GM23338 (cell line): Measurements from ENCODE around the gene INPP4B. TPM values are rescaled to one million over a fixed set of nuclear protein-coding genes. Genes with fewer than 3 reads are reported as not detected.

ENCODE experiments used
- ATAC-seq: fragments of 200-7000 bp; cut with Tn5 transposase; 3 replicates; pipeline ENCODE4 v1.9.1; 2020
- DNase-seq: peaks from one replicate; pipeline ENCODE4 v3.0.0-alpha.2; 2015; ENCODE audit warnings: low spot score
- H2AFZ ChIP-seq: fragments of 200-600 bp; sonication (generic); 2 replicates; pipeline ENCODE4 v1.8.0; 2016; ENCODE audit warnings: antibody characterized with exemption, mild to moderate bottlenecking, moderate library complexity
- H3F3A ChIP-seq: fragments of 200-600 bp; sonication (generic); replicated peaks from 2 replicates; pipeline ENCODE4 v1.8.0; 2017; ENCODE audit warnings: antibody characterized with exemption, mixed run types, low read depth
- H3K27ac ChIP-seq: fragments of 200-600 bp; sonication (generic); 2 replicates; pipeline ENCODE4 v1.6.1; 2016; ENCODE audit warnings: low read depth
- H3K27me3 ChIP-seq: fragments of 200-600 bp; sonication (generic); 2 replicates; pipeline ENCODE4 v1.8.0; 2016; ENCODE audit warnings: mild to moderate bottlenecking, mixed run types, moderate library complexity; ENCODE audit not compliant: insufficient read depth
- H3K36me3 ChIP-seq: fragments of 200-600 bp; sonication (generic); 2 replicates; pipeline ENCODE4 v1.8.0; 2016; ENCODE audit warnings: mild to moderate bottlenecking; ENCODE audit not compliant: insufficient read depth
- H3K4me1 ChIP-seq: fragments of 200-600 bp; sonication (generic); 2 replicates; pipeline ENCODE4 v1.8.0; 2016; ENCODE audit warnings: mild to moderate bottlenecking, moderate library complexity; ENCODE audit not compliant: insufficient read depth
- H3K4me2 ChIP-seq: fragments of 200-600 bp; sonication (generic); 2 replicates; pipeline ENCODE4 v1.7.1; 2017; ENCODE audit warnings: mixed run types
- H3K4me3 ChIP-seq: fragments of 200-600 bp; sonication (generic); 2 replicates; pipeline ENCODE4 v1.6.1; 2016; ENCODE audit warnings: mixed run types
- H3K79me2 ChIP-seq: fragments of 200-600 bp; sonication (generic); replicated peaks from 2 replicates; pipeline ENCODE4 v1.8.0; 2017; ENCODE audit warnings: mild to moderate bottlenecking; ENCODE audit not compliant: insufficient read depth
- H3K9me2 ChIP-seq: fragments of 200-600 bp; sonication (generic); 2 replicates; pipeline ENCODE4 v1.8.0; 2017; ENCODE audit not compliant: insufficient read depth
- H4K20me1 ChIP-seq: fragments of 200-600 bp; sonication (generic); replicated peaks from 2 replicates; pipeline ENCODE4 v1.8.0; 2017; ENCODE audit warnings: mild to moderate bottlenecking; ENCODE audit not compliant: insufficient read depth
- H3K27ac Mint-ChIP-seq: 2 replicates; pipeline ENCODE4 v1.8.0; 2020; ENCODE audit warnings: inconsistent platforms, mild to moderate bottlenecking, moderate library complexity, mixed read lengths
- H3K27me3 Mint-ChIP-seq: 3 replicates; pipeline ENCODE4 v1.8.0; 2022; ENCODE audit warnings: low read depth, mild to moderate bottlenecking, moderate library complexity, mixed read lengths, inconsistent platforms; ENCODE audit not compliant: insufficient read depth, poor library complexity
- H3K36me3 Mint-ChIP-seq: 3 replicates; pipeline ENCODE4 v1.8.0; 2021; ENCODE audit warnings: low read depth, mild to moderate bottlenecking, inconsistent platforms, moderate library complexity, mixed read lengths
- H3K4me1 Mint-ChIP-seq: 3 replicates; pipeline ENCODE4 v1.8.0; 2020; ENCODE audit warnings: mild to moderate bottlenecking, inconsistent platforms, mixed read lengths
- H3K4me3 Mint-ChIP-seq: 3 replicates; pipeline ENCODE4 v1.8.0; 2021; ENCODE audit warnings: moderate library complexity, mild to moderate bottlenecking, inconsistent platforms, mixed read lengths
- H3K9me3 Mint-ChIP-seq: 3 replicates; pipeline ENCODE4 v1.8.0; 2020; ENCODE audit warnings: moderate library complexity, mild to moderate bottlenecking, inconsistent platforms, mixed read lengths
- EZH2 ChIP-seq: fragments of 200-600 bp; sonication (generic); IDR thresholded peaks from one replicate; pipeline ENCODE4 v1.8.0; 2017; ENCODE audit warnings: antibody characterized with exemption, mild to moderate bottlenecking, low read depth; ENCODE audit not compliant: unreplicated experiment
- EZH2phosphoT487 ChIP-seq: fragments of 200-600 bp; sonication (generic); IDR thresholded peaks from one replicate; pipeline ENCODE4 v1.8.1; 2018; ENCODE audit warnings: antibody characterized with exemption; ENCODE audit not compliant: unreplicated experiment
- NANOG ChIP-seq: IDR thresholded peaks from 2 replicates; pipeline ENCODE4 v1.6.1; 2016; ENCODE audit warnings: antibody characterized with exemption, borderline replicate concordance
- POLR2AphosphoS5 ChIP-seq: IDR thresholded peaks from 2 replicates; pipeline ENCODE4 v1.6.1; 2016; ENCODE audit warnings: antibody characterized with exemption, low read depth
- ZNF114 ChIP-seq: fragments of 250-450 bp; sonication (Bioruptor Pico); IDR thresholded peaks from 2 replicates; pipeline ENCODE4 v1.5.0; 2020; ENCODE audit warnings: mild to moderate bottlenecking, moderate library complexity
- ZNF331 ChIP-seq: fragments of 250-450 bp; sonication (Bioruptor Pico); IDR thresholded peaks from 2 replicates; pipeline ENCODE4 v1.5.0; 2020; ENCODE audit warnings: low read depth, mild to moderate bottlenecking, moderate library complexity
- polyA plus RNA-seq: library from polyadenylated mRNA; unstranded; fragments of >200 nt; fragmentation: Nextera tagmentation; extraction: Ambion mirVana; gene quantifications from 2 replicates; pipeline ENCODE4 v1.2.1, GENCODE V29; 2016
- total RNA-seq: library from RNA; depleted of rRNA; stranded (reverse); fragments of >200 nt; shearing (Covaris generic); gene quantifications from 2 replicates; pipeline ENCODE4 v1.2.3, GENCODE V29; 2014
- TF ChIP-seq, protein P1 (sequence below), 2 experiments: fragments of 200-600 bp in 1 of 2; sonication (generic) in 1 of 2; conservative IDR thresholded peaks; 2 replicates each; pipeline versions ENCODE4 v1.5.1 to v1.6.1; 2016 to 2017; ENCODE audit warnings: antibody characterized with exemption in 2 of 2, low read depth in 2 of 2, mild to moderate bottlenecking in 2 of 2, moderate library complexity in 1 of 2
- TF ChIP-seq, protein P2 (sequence below): IDR thresholded peaks from 2 replicates; pipeline ENCODE4 v1.6.1; 2016; ENCODE audit warnings: antibody characterized with exemption

The INPP4B gene
- total and polyA plus RNA-seq, 2 experiments from 2014 or later = 0.11 to 0.14 TPM

DNA sequence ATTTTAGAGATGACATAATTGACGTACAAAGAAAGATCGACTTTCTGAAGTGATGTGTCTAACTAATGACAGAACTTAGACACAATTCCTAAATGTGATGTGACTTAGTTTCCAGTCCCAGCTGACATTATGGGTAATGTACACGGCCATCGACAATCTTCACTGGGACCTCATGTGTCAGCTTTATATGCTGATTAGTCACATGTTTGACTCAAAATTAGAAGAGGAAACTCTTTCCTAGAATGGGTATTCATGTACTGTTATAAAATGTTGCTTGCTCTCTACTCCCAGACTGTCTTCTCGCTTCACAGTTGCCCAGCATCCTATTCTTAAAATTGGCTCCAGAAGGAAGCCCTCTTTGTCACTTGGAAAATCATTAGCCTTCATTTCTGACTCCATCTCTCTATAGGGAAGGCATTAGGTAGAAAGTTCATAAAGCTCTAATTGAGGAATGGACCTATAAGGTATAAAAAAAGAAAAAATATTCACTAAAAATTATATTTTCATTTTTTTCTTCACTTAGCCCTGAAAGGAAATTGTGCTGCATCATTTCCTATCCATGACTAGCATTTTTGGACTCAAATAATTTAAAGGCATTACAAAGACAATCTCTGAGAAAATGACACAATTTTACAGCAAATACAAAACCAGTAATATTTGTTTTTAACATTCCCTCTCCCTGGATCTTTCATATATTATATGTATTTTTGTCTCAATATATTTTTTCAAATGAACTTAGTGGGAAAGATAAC, 554.6 kb downstream of the INPP4B start:
- ATAC-seq = no peak
- H3K4me3 ChIP-seq = no peak overlapping the region
- Mint-ChIP-seq H3K9me3 (peaks cover 3% of the 10 kb centered on the region; the same call in 1 of the 3 replicates), H3K4me3 (no peak overlapping the region), H3K4me1 (no peaks in the 10 kb centered on the region), H3K36me3 (peaks cover 3% of the 10 kb centered on the region; the same call in 2 of the 3 replicates), H3K27me3 (no peaks in the 10 kb centered on the region), H3K27ac (no peak overlapping the region)
- H3K4me1 ChIP-seq = no peaks in the 10 kb centered on the region
- no peaks in the 10 kb centered on the region for H3K27me3 ChIP-seq
- no peaks in the 10 kb centered on the region for H3F3A ChIP-seq
- H3K79me2 ChIP-seq = no peaks in the 10 kb centered on the region
- H2AFZ ChIP-seq = no peak overlapping the region
- no peaks in the 10 kb centered on the region for H3K36me3 ChIP-seq
- H3K9me2 ChIP-seq = no peaks in the 10 kb centered on the region
- DNase-seq = no peak
- H3K27ac ChIP-seq = no peak overlapping the region
- H4K20me1 ChIP-seq = no peaks in the 10 kb centered on the region
- TF ChIP-seq, protein P1, sequence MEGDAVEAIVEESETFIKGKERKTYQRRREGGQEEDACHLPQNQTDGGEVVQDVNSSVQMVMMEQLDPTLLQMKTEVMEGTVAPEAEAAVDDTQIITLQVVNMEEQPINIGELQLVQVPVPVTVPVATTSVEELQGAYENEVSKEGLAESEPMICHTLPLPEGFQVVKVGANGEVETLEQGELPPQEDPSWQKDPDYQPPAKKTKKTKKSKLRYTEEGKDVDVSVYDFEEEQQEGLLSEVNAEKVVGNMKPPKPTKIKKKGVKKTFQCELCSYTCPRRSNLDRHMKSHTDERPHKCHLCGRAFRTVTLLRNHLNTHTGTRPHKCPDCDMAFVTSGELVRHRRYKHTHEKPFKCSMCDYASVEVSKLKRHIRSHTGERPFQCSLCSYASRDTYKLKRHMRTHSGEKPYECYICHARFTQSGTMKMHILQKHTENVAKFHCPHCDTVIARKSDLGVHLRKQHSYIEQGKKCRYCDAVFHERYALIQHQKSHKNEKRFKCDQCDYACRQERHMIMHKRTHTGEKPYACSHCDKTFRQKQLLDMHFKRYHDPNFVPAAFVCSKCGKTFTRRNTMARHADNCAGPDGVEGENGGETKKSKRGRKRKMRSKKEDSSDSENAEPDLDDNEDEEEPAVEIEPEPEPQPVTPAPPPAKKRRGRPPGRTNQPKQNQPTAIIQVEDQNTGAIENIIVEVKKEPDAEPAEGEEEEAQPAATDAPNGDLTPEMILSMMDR (conservative IDR thresholded peaks at IDR 0.05; ENCODE audit: low read depth in 2 of 2) = no peak
- TF ChIP-seq ZNF331 (CRISPR knock-in tag) (no peak), ZNF114 (CRISPR knock-in tag) (no peak), EZH2 (no peak)
- H3K4me2 ChIP-seq = no peak overlapping the region

DNA sequence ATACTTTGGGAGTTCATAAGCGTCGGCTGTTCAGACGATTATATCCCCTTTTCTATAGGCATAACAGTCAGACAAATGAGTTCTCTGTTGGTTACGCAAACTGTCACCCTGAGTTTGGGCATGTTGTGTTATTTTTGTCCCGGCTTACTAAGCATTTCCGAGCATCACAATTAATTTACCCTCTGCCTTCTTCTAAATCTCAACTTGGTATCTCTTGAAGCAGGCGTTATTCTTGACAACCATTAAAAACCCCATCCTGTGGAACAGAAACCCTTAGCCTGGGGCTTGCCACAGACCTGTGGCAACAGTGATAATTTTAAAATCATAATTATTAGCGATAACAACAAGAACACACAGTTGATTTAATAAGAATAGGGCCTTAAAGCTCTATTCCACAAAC, 558.7 kb downstream of the INPP4B start:
- no peak overlapping the region for H3K4me3 ChIP-seq
- no peaks in the 10 kb centered on the region for H3K27me3 ChIP-seq
- H3K79me2 ChIP-seq = no peaks in the 10 kb centered on the region
- H3K36me3 ChIP-seq = no peaks in the 10 kb centered on the region
- H4K20me1 ChIP-seq = no peaks in the 10 kb centered on the region
- no peak overlapping the region for H3K4me2 ChIP-seq
- H3K4me1 ChIP-seq = no peaks in the 10 kb centered on the region
- ATAC-seq (no peak), DNase-seq (no peak)
- Mint-ChIP-seq H3K4me1 (no peaks in the 10 kb centered on the region), H3K4me3 (no peak overlapping the region), H3K27me3 (no peaks in the 10 kb centered on the region), H3K36me3 (peaks cover 3% of the 10 kb centered on the region; the same call in 2 of the 3 replicates), H3K27ac (no peak overlapping the region), H3K9me3 (peaks cover 3% of the 10 kb centered on the region; the same call in 1 of the 3 replicates)
- H3K27ac ChIP-seq = no peak overlapping the region
- TF ChIP-seq, protein P2, sequence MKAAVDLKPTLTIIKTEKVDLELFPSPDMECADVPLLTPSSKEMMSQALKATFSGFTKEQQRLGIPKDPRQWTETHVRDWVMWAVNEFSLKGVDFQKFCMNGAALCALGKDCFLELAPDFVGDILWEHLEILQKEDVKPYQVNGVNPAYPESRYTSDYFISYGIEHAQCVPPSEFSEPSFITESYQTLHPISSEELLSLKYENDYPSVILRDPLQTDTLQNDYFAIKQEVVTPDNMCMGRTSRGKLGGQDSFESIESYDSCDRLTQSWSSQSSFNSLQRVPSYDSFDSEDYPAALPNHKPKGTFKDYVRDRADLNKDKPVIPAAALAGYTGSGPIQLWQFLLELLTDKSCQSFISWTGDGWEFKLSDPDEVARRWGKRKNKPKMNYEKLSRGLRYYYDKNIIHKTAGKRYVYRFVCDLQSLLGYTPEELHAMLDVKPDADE = no peak
- TF ChIP-seq POLR2AphosphoS5 (no peak), EZH2phosphoT487 (no peak), NANOG (no peak)
- H2AFZ ChIP-seq = no peak overlapping the region
- no peaks in the 10 kb centered on the region for H3F3A ChIP-seq
- no peaks in the 10 kb centered on the region for H3K9me2 ChIP-seq
